ENCODE results near the gene WARS2.

Gene WARS2

GRCh38 chr1:119027759-119028158 lies 112.7 kb downstream of the WARS2 start:
- no peak for DNase-seq

- no peak for DNase-seq
Measured at GRCh38 chr1:119026956-119027355, 113.5 kb downstream of the WARS2 start.

GRCh38 chr1:119015547-119015946 lies 124.9 kb downstream of the WARS2 start:
- no peak for DNase-seq

GRCh38 chr1:119012383-119012782 lies 128.1 kb downstream of the WARS2 start:
- no peak for DNase-seq

GRCh38 chr1:119011706-119012105 lies 128.7 kb downstream of the WARS2 start:
- no peak for DNase-seq

- DNase-seq, result no peak
Measured at GRCh38 chr1:119011116-119011515, 129.3 kb downstream of the WARS2 start.

- no peak for DNase-seq
Measured at GRCh38 chr1:119010201-119010600, 130.3 kb downstream of the WARS2 start.

- no peak for DNase-seq
Measured at GRCh38 chr1:119009312-119009655, 131.2 kb downstream of the WARS2 start.

- peak in 6 of 51 donors; percentile 1 to 19 (median 6) for DNase-seq
Measured at GRCh38 chr1:119008483-119009311, 131.8 kb downstream of the WARS2 start.

- no peak for DNase-seq
Measured at GRCh38 chr1:119007670-119008482, 132.6 kb downstream of the WARS2 start.

GRCh38 chr1:119007339-119007669 lies 133.1 kb downstream of the WARS2 start:
- no peak for DNase-seq

GRCh38 chr1:119006406-119007279 lies 133.8 kb downstream of the WARS2 start:
- DNase-seq, result no peak

GRCh38 chr1:119005724-119006405 lies 134.6 kb downstream of the WARS2 start:
- DNase-seq, result no peak

- DNase-seq, result no peak
Measured at GRCh38 chr1:119004781-119005180, 135.7 kb downstream of the WARS2 start.

GRCh38 chr1:119004129-119004527 lies 136.3 kb downstream of the WARS2 start:
- DNase-seq, result no peak

GRCh38 chr1:119003413-119004128 lies 136.9 kb downstream of the WARS2 start:
- no peak for DNase-seq

GRCh38 chr1:119002028-119002686 lies 138.3 kb downstream of the WARS2 start:
- DNase-seq, result no peak

- DNase-seq, result no peak
Measured at GRCh38 chr1:119001181-119002027, 139.0 kb downstream of the WARS2 start.
